ENCODE measurements around the gene FAM13A.
"Not testable (repeated sequence)": the region's sequence is repeated elsewhere in the genome, so short reads cannot be mapped to it uniquely, and the experiment has no call there.

Gene FAM13A

DNA sequence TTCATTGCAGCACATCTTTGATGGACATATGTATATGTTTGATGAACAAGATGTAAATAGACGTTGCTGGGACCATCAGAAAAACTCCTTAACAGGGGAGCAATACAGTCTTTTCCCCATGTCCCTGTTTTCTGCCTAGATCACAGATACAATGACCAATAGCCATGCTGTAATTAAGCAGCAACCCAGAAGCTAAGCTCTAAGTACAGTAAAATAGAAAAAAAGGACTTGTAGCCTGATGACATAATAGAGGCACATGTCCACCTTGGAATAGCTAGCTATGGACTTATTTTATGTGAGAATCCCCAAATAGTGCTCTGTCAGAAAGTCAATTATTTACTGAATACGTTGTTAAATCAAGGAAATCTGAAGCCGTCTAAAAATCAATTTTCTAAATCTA, 14.9 kb downstream of the FAM13A start:
- no peak for DNase-seq (ENCODE audit: low read depth)

DNA sequence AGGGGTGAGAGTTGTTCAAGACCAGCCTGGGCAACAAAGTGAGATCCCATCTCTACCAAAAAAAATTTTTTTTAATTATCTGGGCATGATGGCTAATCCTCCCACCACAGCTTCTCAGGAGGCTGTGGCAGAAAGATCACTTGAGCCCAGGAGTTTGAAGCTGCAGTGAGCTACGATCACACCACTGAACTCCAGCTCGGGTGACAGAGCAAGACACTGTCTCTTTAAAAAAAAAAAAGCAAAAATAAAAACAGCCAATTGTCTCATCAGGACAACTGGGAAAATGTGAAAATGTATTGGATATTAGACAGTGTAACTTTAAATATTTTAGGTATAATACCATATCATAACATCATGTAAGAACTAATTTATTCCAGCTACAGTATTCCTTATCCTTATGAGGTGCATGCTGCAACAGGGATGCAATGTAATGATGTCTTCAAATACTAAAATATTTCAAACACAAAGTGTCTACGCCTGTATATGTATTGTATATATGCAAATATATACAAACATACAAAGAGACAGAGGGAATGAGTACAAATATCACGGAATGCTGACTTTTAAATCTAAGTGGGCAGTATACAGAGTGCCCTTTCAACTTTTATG, 17.2 kb downstream of the FAM13A start:
- no peak for DNase-seq (ENCODE audit: low read depth)

DNA sequence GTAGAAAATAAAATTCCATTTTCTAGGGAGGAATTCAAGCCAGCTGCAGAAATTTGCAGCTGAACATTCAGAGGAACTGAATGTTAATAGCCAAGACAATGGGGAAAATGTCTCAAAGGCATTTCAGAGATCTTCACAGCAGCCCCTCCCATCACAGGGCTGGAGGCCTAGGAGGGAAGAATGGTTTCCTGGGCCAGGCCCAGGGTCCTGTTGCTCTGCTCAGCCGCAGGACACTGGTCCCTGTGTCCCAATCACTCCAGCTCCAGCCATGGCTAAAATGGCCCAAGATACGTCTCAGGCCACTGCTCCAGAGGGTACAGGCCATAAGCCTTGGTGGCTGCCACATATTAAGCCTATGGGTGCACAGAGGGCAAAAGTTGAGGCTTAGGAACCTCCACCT, 20.4 kb downstream of the FAM13A start:
- no peak for DNase-seq (ENCODE audit: low read depth)

- DNase-seq (ENCODE audit: low read depth) = no peak
Observed at GRCh38 chr4:89031272-89031671, 25.7 kb downstream of the FAM13A start.

DNA sequence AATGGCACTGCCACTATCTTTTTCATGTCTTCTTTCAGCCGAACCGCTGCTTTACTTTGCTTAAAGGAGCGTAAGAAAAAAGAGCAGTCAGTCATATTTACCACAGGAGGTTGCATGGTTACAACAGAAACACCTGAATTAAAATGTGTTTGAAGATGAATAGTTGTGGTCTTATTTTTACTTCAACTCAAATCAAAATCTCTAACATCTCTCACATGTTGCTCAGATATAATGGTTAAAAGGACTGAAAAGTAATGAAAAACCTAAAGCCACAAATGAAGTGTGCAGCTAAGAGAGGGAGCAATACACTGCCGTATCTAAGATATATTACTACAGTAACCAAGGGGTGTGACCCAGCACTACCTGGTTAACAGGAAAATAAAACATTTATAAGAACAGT, 27.4 kb downstream of the FAM13A start:
- DNase-seq (ENCODE audit: low read depth) = no peak

DNA sequence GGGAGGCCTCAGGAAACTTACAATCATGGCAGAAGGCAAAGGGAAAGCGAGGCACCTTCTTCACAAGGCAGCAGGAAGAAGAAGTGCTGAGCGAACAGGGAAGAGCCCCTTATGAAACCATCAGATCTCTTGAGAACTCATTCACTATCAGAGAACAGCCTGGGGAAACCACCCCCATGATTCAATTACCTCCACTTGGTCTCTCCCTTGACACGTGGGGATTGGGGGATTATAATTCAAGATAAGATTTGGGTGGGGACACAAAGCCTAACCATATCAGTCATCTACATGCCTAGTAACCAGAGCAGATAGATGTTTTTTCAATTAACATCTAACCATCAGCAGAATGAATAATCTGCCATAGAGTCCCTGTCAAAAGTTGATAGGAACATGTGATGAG, 30.4 kb downstream of the FAM13A start:
- DNase-seq (ENCODE audit: low read depth) = no peak

DNA sequence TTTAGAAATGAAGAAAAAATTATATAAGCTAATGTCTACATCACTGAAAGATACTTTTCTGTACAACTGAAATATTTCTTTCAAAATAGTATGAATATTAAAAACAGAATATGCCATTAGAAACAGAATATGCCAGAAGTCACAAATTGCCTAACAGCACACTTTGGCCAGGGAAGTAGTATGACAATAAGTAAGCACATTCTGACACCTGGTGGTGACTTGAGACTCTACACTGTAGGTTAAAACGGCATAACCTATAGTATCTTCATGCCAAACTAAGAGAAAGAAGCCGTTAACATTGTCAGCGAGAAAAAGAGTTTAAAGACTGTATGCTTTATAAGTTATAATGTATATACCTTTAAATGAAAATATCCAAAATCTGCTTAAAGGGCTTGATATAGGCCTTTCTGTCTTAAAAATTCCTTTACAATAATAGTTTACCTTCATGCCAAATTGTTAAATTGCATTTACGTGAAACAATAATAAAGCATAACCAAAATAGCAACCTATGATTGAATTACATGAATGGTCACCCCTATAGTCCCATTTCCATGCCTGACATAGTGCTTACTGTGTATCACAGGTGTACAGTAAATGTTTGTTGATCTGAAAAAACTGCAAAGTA, 32.8 kb downstream of the FAM13A start:
- DNase-seq (ENCODE audit: low read depth) = no peak

DNA sequence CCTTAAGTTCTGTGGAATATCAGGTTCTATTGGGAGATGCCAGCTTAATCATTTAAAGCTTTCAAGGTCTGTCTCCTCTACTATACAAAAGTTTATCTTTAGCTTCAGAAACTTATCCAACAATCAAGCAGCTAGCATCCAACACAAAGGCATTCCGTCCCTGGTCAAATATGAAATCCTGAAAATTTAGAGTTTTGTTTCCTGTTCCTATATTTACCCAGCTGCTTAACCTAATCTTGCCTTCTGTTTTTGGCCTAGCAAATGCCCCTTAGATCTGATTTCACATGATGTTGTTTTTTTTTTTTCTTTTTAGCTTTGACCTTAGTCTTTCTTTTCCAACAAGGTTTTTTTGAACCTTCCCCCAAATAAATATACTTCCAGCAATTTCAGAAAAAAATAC, 33.8 kb downstream of the FAM13A start:
- no peak for DNase-seq (ENCODE audit: low read depth)

DNA sequence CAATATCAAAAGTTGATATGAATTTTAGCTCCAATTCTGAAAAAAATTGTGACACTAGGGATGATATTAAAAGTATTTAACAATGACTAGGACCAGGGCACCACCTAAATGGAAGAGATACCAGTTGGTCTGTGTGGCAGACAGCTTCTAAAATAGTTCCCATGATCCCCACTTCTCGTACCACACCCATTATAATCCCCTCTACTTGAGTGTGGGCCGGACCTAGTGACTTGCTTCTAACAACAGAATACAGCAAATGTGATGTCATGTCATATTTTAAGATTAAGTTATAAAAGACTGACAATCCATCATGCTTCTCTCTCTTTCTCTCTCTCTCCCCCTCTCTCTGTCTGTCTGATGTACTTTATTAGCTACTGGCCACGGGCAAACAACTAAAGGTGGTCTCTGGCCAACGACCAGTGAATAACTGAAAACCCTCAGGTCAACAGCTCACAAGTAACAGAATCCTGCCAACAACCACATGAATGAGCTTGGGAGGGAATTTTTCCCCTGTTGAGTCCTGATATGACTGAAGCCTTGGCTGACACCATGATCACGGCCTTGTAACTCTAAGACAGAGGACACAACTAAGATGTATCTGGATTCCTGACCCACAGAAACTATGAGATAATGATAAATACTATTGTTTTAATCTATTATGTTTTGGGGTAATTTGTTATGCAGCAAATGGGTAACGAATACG, 34.4 kb downstream of the FAM13A start:
- no peak for DNase-seq (ENCODE audit: low read depth)

- DNase-seq (ENCODE audit: low read depth) = no peak
Observed at GRCh38 chr4:89021684-89022083, 35.3 kb downstream of the FAM13A start.

- DNase-seq (ENCODE audit: low read depth) = no peak
Observed at GRCh38 chr4:89021062-89021461, 35.9 kb downstream of the FAM13A start.

GRCh38 chr4:89014897-89015296, 42.1 kb downstream of the FAM13A start:
- not testable (repeated sequence) for DNase-seq (ENCODE audit: low read depth)

DNA sequence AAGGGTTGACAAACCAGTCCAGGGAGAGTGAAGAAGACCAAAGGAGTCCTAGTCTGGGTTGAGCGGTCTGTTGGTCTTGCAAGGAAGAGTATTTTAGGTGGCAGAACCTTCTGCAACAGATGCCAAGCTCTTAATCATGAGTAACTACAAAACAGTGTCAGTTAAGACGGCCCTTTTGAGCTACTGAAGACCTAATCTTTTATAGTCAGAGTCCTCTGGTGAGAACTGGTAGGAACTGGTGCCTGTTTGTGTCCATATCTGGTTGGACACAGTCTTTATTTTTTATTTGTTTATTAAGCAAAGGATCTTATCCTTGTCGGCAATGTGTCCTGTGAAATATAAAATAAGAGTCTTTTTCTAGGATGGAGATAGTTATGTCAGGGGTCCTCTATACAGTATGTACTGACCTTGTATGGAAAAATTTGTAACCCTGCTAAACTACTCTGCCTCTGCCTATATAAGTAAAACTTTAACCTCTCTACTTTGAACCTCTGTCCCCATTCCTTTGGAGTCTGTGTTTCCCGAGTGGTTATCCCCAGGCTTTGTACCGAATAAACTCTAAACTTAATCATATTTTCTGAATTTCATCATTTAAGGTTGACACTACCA, 47.1 kb downstream of the FAM13A start:
- DNase-seq (ENCODE audit: low read depth) = no peak

- DNase-seq (ENCODE audit: low read depth) = no peak
Observed at GRCh38 chr4:89009115-89009514, 47.9 kb downstream of the FAM13A start.

DNA sequence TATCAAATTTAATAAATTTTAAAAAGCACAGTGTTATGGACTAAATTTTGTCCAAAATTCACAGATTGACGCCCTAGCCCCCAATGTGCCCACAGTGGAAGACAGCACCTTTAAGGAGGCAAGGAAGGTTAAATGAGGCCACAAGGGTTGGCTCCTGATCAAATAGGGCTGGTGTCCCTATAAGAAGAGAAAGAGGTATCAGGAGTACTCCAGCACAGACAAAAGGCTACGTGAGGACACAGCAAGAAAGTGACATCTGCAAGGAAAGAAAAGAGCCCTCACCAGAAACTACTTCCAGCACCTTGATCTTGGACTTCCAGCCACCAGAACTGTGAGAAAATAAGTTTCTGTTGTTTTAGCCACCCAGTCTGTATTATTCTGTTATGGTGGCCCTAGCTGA, 48.8 kb downstream of the FAM13A start:
- no peak for DNase-seq (ENCODE audit: low read depth)

- no peak for DNase-seq (ENCODE audit: low read depth)
Observed at GRCh38 chr4:89007338-89007939, 49.5 kb downstream of the FAM13A start.

DNA sequence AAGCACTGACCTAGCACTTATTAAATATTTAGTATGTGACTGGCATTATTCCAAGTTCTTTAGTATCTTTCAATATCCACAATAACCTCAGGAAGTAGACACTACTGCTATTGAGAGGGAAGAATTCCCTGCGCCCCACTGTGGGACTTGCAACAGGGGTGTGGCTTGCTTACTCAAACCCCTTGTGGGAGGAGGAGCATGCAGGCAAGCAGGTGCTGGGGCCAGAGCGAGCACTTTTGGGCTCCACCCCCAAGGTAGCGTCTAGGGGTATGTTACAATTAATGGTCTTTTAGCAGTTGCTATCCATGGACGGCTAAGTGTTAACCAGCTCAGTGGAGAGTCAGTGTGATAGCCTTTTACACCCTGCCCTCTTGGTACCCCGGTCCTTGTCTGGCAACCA, 50.7 kb downstream of the FAM13A start:
- no peak for DNase-seq (ENCODE audit: low read depth)

DNA sequence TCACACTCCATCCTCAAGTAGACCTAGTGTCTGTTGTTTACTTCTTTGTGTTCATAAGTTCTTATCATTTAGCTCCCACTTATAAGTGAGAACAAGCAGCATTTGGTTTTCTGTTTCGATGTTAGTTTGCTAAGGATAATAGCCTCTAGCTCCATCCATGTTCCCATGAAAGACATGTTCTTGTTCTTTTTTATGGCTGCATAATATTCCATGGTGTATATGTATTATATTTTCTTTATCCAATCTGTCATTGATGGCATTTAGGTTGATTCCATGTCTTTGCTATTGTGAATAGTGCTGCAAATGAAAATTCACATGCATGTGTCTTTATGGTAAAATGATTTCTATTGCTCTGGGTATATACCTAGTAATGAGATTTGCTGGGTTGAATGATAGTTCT, 51.9 kb downstream of the FAM13A start:
- not testable (repeated sequence) for DNase-seq (ENCODE audit: low read depth)

- DNase-seq (ENCODE audit: low read depth) = no peak
Observed at GRCh38 chr4:89001647-89002445, 55.1 kb downstream of the FAM13A start.

- DNase-seq (ENCODE audit: low read depth) = no peak
Observed at GRCh38 chr4:89000844-89001360, 56.1 kb downstream of the FAM13A start.

- DNase-seq (ENCODE audit: low read depth) = no peak
Observed at GRCh38 chr4:89000382-89000781, 56.6 kb downstream of the FAM13A start.
